ENCODE data around the gene MICALL1.

Gene MICALL1

DNA sequence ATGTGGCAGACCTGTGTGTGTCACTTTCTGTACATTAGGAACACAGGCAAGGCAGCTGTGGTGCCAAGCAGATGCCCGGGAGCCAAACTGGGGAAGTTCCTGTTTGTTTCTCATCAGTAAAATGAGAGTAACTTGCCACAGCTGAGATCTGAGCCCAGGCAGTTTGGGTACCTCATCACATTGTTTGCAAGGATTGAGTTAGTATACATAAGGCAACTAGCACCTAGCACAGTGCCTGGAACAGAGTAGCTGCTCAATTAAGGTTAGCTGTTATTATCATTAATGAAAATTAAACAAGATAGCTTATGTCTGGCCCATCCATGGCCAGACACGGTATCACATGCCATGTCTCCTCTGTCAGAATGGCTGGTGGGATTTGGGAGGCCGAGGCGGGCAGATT lies 70.5 kb downstream of the MICALL1 start:
- no peaks in the 10 kb centered on the region for H3K79me2 ChIP-seq (ENCODE audit: insufficient read depth, low read length)

DNA sequence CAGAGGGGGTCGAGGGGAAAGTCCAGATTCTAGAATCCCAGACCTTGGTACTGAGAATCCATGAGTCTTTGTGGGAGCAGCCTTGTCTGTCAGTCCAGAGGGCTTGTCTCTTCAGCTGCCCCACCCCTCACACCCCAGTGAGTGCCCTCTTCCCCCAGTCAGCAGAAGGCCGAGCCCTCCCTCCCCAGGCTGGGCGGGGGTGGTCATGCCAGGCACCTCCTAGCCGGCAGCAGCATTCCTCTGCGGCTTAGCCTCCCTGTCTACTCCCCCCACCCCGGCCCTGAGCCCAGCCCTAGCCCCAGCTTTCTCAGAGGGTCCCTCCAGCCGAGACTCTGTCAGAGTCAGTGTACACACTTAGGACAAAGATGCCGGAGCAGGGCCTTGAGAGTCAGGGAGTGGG lies 73.7 kb downstream of the MICALL1 start:
- no peaks in the 10 kb centered on the region for H3K79me2 ChIP-seq (ENCODE audit: insufficient read depth, low read length)
- H3K9me2 ChIP-seq (ENCODE audit: low read depth, low read length), result no peaks in the 10 kb centered on the region
- no peaks in the 10 kb centered on the region for H4K20me1 ChIP-seq (ENCODE audit: insufficient read depth, low read length)
- H3K36me3 ChIP-seq (ENCODE audit: insufficient read depth, low read length), result no peaks in the 10 kb centered on the region; the same call in 1 of the 2 replicates
- H3F3A ChIP-seq (ENCODE audit: insufficient read depth, low read length), result no peaks in the 10 kb centered on the region
- no peak overlapping the region for H3K9ac ChIP-seq (ENCODE audit: low read length)
- no peak overlapping the region for H3K27ac ChIP-seq (ENCODE audit: low read depth, low read length, poor library complexity, severe bottlenecking)
- TF ChIP-seq, protein P1, sequence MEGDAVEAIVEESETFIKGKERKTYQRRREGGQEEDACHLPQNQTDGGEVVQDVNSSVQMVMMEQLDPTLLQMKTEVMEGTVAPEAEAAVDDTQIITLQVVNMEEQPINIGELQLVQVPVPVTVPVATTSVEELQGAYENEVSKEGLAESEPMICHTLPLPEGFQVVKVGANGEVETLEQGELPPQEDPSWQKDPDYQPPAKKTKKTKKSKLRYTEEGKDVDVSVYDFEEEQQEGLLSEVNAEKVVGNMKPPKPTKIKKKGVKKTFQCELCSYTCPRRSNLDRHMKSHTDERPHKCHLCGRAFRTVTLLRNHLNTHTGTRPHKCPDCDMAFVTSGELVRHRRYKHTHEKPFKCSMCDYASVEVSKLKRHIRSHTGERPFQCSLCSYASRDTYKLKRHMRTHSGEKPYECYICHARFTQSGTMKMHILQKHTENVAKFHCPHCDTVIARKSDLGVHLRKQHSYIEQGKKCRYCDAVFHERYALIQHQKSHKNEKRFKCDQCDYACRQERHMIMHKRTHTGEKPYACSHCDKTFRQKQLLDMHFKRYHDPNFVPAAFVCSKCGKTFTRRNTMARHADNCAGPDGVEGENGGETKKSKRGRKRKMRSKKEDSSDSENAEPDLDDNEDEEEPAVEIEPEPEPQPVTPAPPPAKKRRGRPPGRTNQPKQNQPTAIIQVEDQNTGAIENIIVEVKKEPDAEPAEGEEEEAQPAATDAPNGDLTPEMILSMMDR (IDR thresholded peaks at IDR 0.05; ENCODE audit: low read length), result no peak
- no peak for TF ChIP-seq EZH2 (IDR thresholded peaks at IDR 0.05; ENCODE audit: borderline replicate concordance, low read length)
- no peak overlapping the region for H3K4me3 ChIP-seq (ENCODE audit: low read depth, low read length, poor library complexity, severe bottlenecking)
- no peaks in the 10 kb centered on the region for H3K9me3 ChIP-seq (ENCODE audit: low read length)
- H3K4me1 ChIP-seq (ENCODE audit: insufficient read depth, low read length, severe bottlenecking), result no peaks in the 10 kb centered on the region
- H3K4me2 ChIP-seq (ENCODE audit: low read length), result no peak overlapping the region
- H2AFZ ChIP-seq (ENCODE audit: low read length), result no peak overlapping the region
- no peaks in the 10 kb centered on the region for H3K27me3 ChIP-seq (ENCODE audit: insufficient read depth, low read length)

More for the DNA sequence above, 70.5 kb downstream of the MICALL1 start:
- TF ChIP-seq EZH2 (IDR thresholded peaks at IDR 0.05; ENCODE audit: borderline replicate concordance, low read length), result no peak
- TF ChIP-seq, protein P1 (IDR thresholded peaks at IDR 0.05; ENCODE audit: low read length), result no peak
- H2AFZ ChIP-seq (ENCODE audit: low read length), result no peak overlapping the region
- no peaks in the 10 kb centered on the region for H3K27me3 ChIP-seq (ENCODE audit: insufficient read depth, low read length)
- H3K36me3 ChIP-seq (ENCODE audit: insufficient read depth, low read length), result no peaks in the 10 kb centered on the region; the same call in 1 of the 2 replicates
- no peaks in the 10 kb centered on the region for H4K20me1 ChIP-seq (ENCODE audit: insufficient read depth, low read length)
- H3K9me2 ChIP-seq (ENCODE audit: low read depth, low read length), result no peaks in the 10 kb centered on the region
- no peaks in the 10 kb centered on the region for H3K4me1 ChIP-seq (ENCODE audit: insufficient read depth, low read length, severe bottlenecking)
- no peak overlapping the region for H3K27ac ChIP-seq (ENCODE audit: low read depth, low read length, poor library complexity, severe bottlenecking)
- no peak overlapping the region for H3K4me2 ChIP-seq (ENCODE audit: low read length)
- no peak overlapping the region for H3K4me3 ChIP-seq (ENCODE audit: low read depth, low read length, poor library complexity, severe bottlenecking)
- H3F3A ChIP-seq (ENCODE audit: insufficient read depth, low read length), result no peaks in the 10 kb centered on the region
- no peak overlapping the region for H3K9ac ChIP-seq (ENCODE audit: low read length)
- H3K9me3 ChIP-seq (ENCODE audit: low read length), result no peaks in the 10 kb centered on the region

DNA sequence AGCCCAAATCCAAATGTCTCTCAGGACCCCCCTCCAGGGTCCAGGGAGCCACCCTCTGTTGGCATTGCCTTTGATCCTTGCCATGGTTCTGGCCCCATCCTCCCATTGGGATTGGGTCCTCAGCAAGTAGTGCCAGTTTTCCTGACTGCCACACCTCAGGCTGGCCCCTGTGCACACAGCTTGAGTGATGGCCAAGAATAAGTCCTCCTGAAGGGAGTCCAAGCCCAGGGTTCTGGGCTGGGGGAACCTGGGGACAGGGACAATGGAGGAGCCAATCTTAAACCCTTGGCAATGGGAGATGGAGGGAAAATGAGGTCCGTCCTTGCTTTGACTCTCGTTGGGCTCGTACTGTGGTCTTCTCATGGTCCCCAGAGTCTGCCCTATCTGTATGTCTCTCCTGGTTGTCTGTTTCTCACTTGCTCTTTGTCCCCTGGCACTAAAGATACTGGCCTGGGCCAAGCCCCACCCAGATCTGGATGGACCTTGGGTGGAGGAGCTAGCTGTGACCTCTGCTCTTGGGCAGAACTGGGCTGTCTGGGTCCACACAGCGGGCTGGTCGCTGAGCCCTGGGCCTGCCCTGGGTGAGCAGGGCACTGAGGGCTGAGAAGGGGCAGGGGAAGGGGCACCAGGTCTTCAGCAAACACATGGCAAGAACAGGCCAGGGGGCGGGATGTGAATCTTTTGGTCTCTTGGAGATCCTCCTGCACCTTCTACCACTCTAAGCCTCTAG lies 75.3 kb downstream of the MICALL1 start:
- TF ChIP-seq, protein P1 (IDR thresholded peaks at IDR 0.05; ENCODE audit: low read length), result no peak
- no peak overlapping the region for H3K4me2 ChIP-seq (ENCODE audit: low read length)
- no peaks in the 10 kb centered on the region for H3K4me1 ChIP-seq (ENCODE audit: insufficient read depth, low read length, severe bottlenecking)
- H3K27me3 ChIP-seq (ENCODE audit: insufficient read depth, low read length), result no peaks in the 10 kb centered on the region
- H3K36me3 ChIP-seq (ENCODE audit: insufficient read depth, low read length), result no peaks in the 10 kb centered on the region; the same call in 1 of the 2 replicates
- no peak overlapping the region for H2AFZ ChIP-seq (ENCODE audit: low read length)
- H3K27ac ChIP-seq (ENCODE audit: low read depth, low read length, poor library complexity, severe bottlenecking), result no peak overlapping the region
- no peaks in the 10 kb centered on the region for H3K79me2 ChIP-seq (ENCODE audit: insufficient read depth, low read length)
- H3F3A ChIP-seq (ENCODE audit: insufficient read depth, low read length), result no peaks in the 10 kb centered on the region
- no peak overlapping the region for H3K9ac ChIP-seq (ENCODE audit: low read length)
- no peak overlapping the region for H3K4me3 ChIP-seq (ENCODE audit: low read depth, low read length, poor library complexity, severe bottlenecking)
- no peaks in the 10 kb centered on the region for H3K9me3 ChIP-seq (ENCODE audit: low read length)
- no peaks in the 10 kb centered on the region for H3K9me2 ChIP-seq (ENCODE audit: low read depth, low read length)
- no peaks in the 10 kb centered on the region for H4K20me1 ChIP-seq (ENCODE audit: insufficient read depth, low read length)
